PC-3 (cell line): ENCODE measurements around the gene SEC22A. TPM values are rescaled to one million over a fixed set of nuclear protein-coding genes. Genes with fewer than 3 reads are reported as not detected.

Experiments used
- ATAC-seq: fragments of 200-7000 bp; cut with Tn5 transposase; 2 replicates; pipeline ENCODE4 v1.9.1; 2020; ENCODE audit warnings: mild to moderate bottlenecking, moderate library complexity
- BruUV-seq: library from RNA; stranded (reverse); fragments of 400-500 nt; replicated peaks from 2 replicates; lab custom pipeline; 2021; lab: Mats Ljungman, UMichigan
- CTCF ChIA-PET: fragments of 300-600 bp; sonication (Branson Sonifier 250); formaldehyde crosslinking; loops from one replicate; lab custom pipeline; 2022; ENCODE audit warnings: antibody characterized with exemption; lab: Charles Lee
- POLR2A ChIA-PET: fragments of 300-600 bp; sonication (Branson Sonifier 250); formaldehyde crosslinking; loops from one replicate; lab custom pipeline; 2022; ENCODE audit warnings: antibody characterized with exemption; ENCODE audit not compliant: unreplicated experiment; lab: Charles Lee
- DNase-seq: peaks from one replicate; pipeline ENCODE4 v3.0.0-alpha.2; 2015
- H2AFZ ChIP-seq: fragments of 300-600 bp; sonication (generic); 2 replicates; pipeline ENCODE4 v1.6.0; 2016; ENCODE audit warnings: antibody characterized with exemption, low read length
- H3F3A ChIP-seq: fragments of 300-600 bp; sonication (generic); one replicate; pipeline ENCODE4 v1.6.0; 2017; ENCODE audit warnings: antibody characterized with exemption, low read length, control low read depth, mild to moderate bottlenecking; ENCODE audit not compliant: unreplicated experiment
- H3K27ac ChIP-seq: fragments of 300-600 bp; sonication (generic); 2 replicates; pipeline ENCODE4 v1.5.1; 2016; ENCODE audit warnings: mild to moderate bottlenecking, low read length
- H3K27me3 ChIP-seq: fragments of 300-600 bp; sonication (generic); 2 replicates; pipeline ENCODE4 v1.6.1; 2016; ENCODE audit warnings: low read length, mixed read lengths
- H3K36me3 ChIP-seq: fragments of 300-600 bp; sonication (generic); 2 replicates; pipeline ENCODE4 v1.6.1; 2016; ENCODE audit warnings: low read depth, mixed run types, low read length, mixed read lengths
- H3K4me1 ChIP-seq: fragments of 300-600 bp; sonication (generic); 2 replicates; pipeline ENCODE4 v1.5.1; 2016; ENCODE audit warnings: low read length; ENCODE audit not compliant: insufficient read depth
- H3K4me2 ChIP-seq: fragments of 300-600 bp; sonication (generic); 2 replicates; pipeline ENCODE4 v1.6.0; 2016; ENCODE audit warnings: low read length
- H3K4me3 ChIP-seq: fragments of 300-600 bp; sonication (generic); 2 replicates; pipeline ENCODE4 v1.5.1; 2016; ENCODE audit warnings: mild to moderate bottlenecking, low read length, mixed read lengths
- H3K79me2 ChIP-seq: fragments of 300-600 bp; sonication (generic); 2 replicates; pipeline ENCODE4 v1.6.1; 2017; ENCODE audit warnings: low read length, mixed read lengths
- H3K9ac ChIP-seq: fragments of 300-600 bp; sonication (generic); 2 replicates; pipeline ENCODE4 v1.6.0; 2016; ENCODE audit warnings: mild to moderate bottlenecking, low read length
- H3K9me2 ChIP-seq: fragments of 300-600 bp; sonication (generic); replicated peaks from 2 replicates; pipeline ENCODE4 v1.6.1; 2016; ENCODE audit warnings: mixed run types, low read length, mixed read lengths
- H3K9me3 ChIP-seq: fragments of 300-600 bp; sonication (generic); 2 replicates; pipeline ENCODE4 v1.6.1; 2016; ENCODE audit warnings: low read length, mixed read lengths
- H4K20me1 ChIP-seq: fragments of 300-600 bp; sonication (generic); 2 replicates; pipeline ENCODE4 v1.6.1; 2016; ENCODE audit warnings: low read length, mixed read lengths
- CTCF ChIP-seq: fragments of 300-600 bp; sonication (generic); conservative IDR thresholded peaks from 2 replicates; pipeline ENCODE4 v1.5.1; 2017; ENCODE audit warnings: antibody characterized with exemption, low read depth, mild to moderate bottlenecking, low read length
- EZH2 ChIP-seq: fragments of 300-600 bp; sonication (generic); IDR thresholded peaks from one replicate; pipeline ENCODE4 v1.6.1; 2017; ENCODE audit warnings: antibody characterized with exemption, mild to moderate bottlenecking, low read length; ENCODE audit not compliant: unreplicated experiment
- EZH2phosphoT487 ChIP-seq: fragments of 300-600 bp; sonication (generic); IDR thresholded peaks from 2 replicates; pipeline ENCODE4 v1.6.1; 2018; ENCODE audit warnings: mild to moderate bottlenecking, antibody characterized with exemption, low read length, borderline replicate concordance
- intact Hi-C: fragments of 100-400 bp; cut with micrococcal nuclease; formaldehyde crosslinking; loops from 2 replicates; pipeline ENCODE4 v1.9.0; 2023
- total RNA-seq: library from RNA; depleted of rRNA; stranded (reverse); fragments of >200 nt; gene quantifications from 2 replicates; pipeline ENCODE4 v1.2.3, GENCODE V29; 2014

Gene SEC22A
- total RNA-seq, 1 experiment from 2014 or later: 37.9 TPM

GRCh38 chr3:123168605-123169004 is 33.1 kb upstream of the SEC22A start:
- no peaks in the 10 kb centered on the region for H3K27me3 ChIP-seq
- H3K4me3 ChIP-seq: no peak overlapping the region
- no peaks in the 10 kb centered on the region for H3F3A ChIP-seq
- no peaks in the 10 kb centered on the region for H3K9me3 ChIP-seq
- H3K36me3 ChIP-seq: peaks cover 19% of the 10 kb centered on the region
- TF ChIP-seq EZH2 (no peak), CTCF (no peak), EZH2phosphoT487 (no peak)
- no peak overlapping the region for H3K4me2 ChIP-seq
- BruUV-seq: no TSS peak
- CTCF ChIA-PET: no interaction called here
- no peaks in the 10 kb centered on the region for H4K20me1 ChIP-seq
- DNase-seq (no peak), ATAC-seq (no peak)
- no peak overlapping the region for H2AFZ ChIP-seq
- H3K79me2 ChIP-seq: no peaks in the 10 kb centered on the region
- H3K9ac ChIP-seq: no peak overlapping the region
- no peak overlapping the region for H3K27ac ChIP-seq
- H3K9me2 ChIP-seq: no peaks in the 10 kb centered on the region
- POLR2A ChIA-PET: no interaction called here
- intact Hi-C loops: no loop called here
- H3K4me1 ChIP-seq: no peaks in the 10 kb centered on the region

GRCh38 chr3:123169492-123169929 is 32.2 kb upstream of the SEC22A start:
- POLR2A ChIA-PET: no interaction called here
- peaks cover 12% of the 10 kb centered on the region for H3K36me3 ChIP-seq

More at GRCh38 chr3:123169492-123169929, 32.2 kb upstream of the SEC22A start:
- Histone ChIP-seq H3F3A (no peaks in the 10 kb centered on the region), H2AFZ (no peak overlapping the region), H3K27ac (no peak overlapping the region), H3K9me2 (no peaks in the 10 kb centered on the region), H3K27me3 (no peaks in the 10 kb centered on the region), H3K9me3 (no peaks in the 10 kb centered on the region), H3K4me1 (no peaks in the 10 kb centered on the region), H3K4me2 (no peak overlapping the region), H4K20me1 (no peaks in the 10 kb centered on the region), H3K9ac (no peak overlapping the region), H3K4me3 (no peak overlapping the region), H3K79me2 (no peaks in the 10 kb centered on the region)
- CTCF ChIA-PET: no interaction called here
- no TSS peak for BruUV-seq
- TF ChIP-seq CTCF (no peak), EZH2 (no peak), EZH2phosphoT487 (no peak)
- intact Hi-C loops: no loop called here
- DNase-seq: no peak
- ATAC-seq: no peak
